IPS DF 6.9 (cell line): ENCODE results near the gene TUBGCP2.

Experiments used
- DNase-seq: peaks from one replicate; pipeline ENCODE4 v3.0.0-alpha.2; 2013; ENCODE audit warnings: low read depth, low spot score
- H3K27ac ChIP-seq: one replicate; pipeline ENCODE4 v1.5.1; 2013; ENCODE audit warnings: low read length, control low read depth
- H3K27me3 ChIP-seq: 2 replicates; pipeline ENCODE4 v1.6.1; 2013; ENCODE audit warnings: mild to moderate bottlenecking, low read length; ENCODE audit not compliant: control insufficient read depth, insufficient read depth
- H3K36me3 ChIP-seq: 2 replicates; pipeline ENCODE4 v1.6.1; 2013; ENCODE audit warnings: low read length; ENCODE audit not compliant: control insufficient read depth, insufficient read depth
- H3K4me1 ChIP-seq: 2 replicates; pipeline ENCODE4 v1.6.1; 2013; ENCODE audit warnings: low read length; ENCODE audit not compliant: control insufficient read depth, insufficient read depth
- H3K4me3 ChIP-seq: 2 replicates; pipeline ENCODE4 v1.5.1; 2013; ENCODE audit warnings: mild to moderate bottlenecking, low read length
- H3K9me3 ChIP-seq: 2 replicates; pipeline ENCODE4 v1.6.1; 2013; ENCODE audit warnings: low read length, inconsistent platforms; ENCODE audit not compliant: control insufficient read depth, insufficient read depth
- WGBS: extraction: QIAGEN DNeasy Blood & Tissue Kit; methylation state at CpG from one replicate; pipeline ENCODE4 v1.1.7; 2013; ENCODE audit warnings: mixed read lengths, missing lambda C conversion rate; ENCODE audit not compliant: insufficient read length, insufficient coverage; 5-methylcytosine and 5-hydroxymethylcytosine counted together

The TUBGCP2 gene, protein sequence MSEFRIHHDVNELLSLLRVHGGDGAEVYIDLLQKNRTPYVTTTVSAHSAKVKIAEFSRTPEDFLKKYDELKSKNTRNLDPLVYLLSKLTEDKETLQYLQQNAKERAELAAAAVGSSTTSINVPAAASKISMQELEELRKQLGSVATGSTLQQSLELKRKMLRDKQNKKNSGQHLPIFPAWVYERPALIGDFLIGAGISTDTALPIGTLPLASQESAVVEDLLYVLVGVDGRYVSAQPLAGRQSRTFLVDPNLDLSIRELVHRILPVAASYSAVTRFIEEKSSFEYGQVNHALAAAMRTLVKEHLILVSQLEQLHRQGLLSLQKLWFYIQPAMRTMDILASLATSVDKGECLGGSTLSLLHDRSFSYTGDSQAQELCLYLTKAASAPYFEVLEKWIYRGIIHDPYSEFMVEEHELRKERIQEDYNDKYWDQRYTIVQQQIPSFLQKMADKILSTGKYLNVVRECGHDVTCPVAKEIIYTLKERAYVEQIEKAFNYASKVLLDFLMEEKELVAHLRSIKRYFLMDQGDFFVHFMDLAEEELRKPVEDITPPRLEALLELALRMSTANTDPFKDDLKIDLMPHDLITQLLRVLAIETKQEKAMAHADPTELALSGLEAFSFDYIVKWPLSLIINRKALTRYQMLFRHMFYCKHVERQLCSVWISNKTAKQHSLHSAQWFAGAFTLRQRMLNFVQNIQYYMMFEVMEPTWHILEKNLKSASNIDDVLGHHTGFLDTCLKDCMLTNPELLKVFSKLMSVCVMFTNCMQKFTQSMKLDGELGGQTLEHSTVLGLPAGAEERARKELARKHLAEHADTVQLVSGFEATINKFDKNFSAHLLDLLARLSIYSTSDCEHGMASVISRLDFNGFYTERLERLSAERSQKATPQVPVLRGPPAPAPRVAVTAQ

GRCh38 chr10:133308421-133309099, at the start of gene TUBGCP2, which contains the start of gene ZNF511:
TUBGCP2 (minus strand) TSS chr10:133308872; CDS start chr10:133302941, 5,931 bp downstream.
ZNF511 (plus strand) TSS chr10:133308914; CDS start chr10:133308944, 30 bp downstream.
- Histone ChIP-seq H3K9me3 (no peaks in the 10 kb centered on the region), H3K36me3 (peaks cover 9% of the 10 kb centered on the region), H3K27ac (no peak within 1 kb of the TSS), H3K4me3 (peak within 1 kb of the TSS; percentile 75), H3K27me3 (no peaks in the 10 kb centered on the region), H3K4me1 (0 out of 2 replicates have a peak, but pooled peaks cover 3% of the 10 kb centered on the region)
- peak; percentile 39 for DNase-seq
- WGBS, result no CpG with 5 or more reads among the region's 89 CpGs

DNA sequence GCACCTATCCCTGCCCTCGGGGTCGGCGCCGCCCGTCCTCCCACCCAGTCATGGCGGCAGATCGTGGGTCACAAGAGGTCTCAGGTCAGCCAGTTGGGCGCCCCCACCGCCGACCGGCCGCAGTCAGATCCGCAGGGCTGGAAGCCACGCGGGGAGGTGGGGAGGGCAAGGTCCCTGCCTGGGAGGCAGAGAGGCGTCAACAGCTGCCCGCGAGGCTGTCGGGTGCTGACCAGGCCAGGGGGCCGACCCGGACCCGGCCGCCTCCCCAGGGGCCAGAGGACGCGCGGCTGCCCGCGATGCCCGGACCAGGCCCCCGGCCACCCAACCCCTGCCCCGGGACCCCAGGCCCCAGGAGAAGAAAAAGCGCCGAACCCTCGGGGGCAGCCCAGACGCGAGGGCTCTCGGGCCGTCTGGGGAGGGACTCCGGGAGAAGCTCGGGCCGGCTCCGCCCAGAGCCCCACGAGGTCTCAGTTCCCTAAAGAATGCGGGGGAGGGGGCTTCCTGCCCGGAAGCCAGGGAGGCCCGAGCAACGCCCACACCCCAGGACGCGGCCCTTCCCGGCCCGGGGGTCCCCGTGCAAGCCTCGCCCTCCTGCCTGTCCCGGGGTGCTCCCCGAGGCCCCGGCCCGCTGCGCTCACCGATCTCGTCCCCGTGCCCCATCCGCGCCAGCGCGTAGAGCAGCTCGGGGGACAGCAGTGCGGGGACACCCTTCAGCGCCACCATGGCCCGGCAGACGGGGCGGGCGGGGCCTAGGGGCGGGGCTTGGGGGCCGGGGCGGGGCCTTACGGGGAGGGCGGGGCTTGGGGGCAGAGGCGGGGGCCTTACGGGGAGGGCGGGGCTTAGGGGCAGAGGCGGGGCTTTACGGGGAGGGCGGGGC, 48.9 kb upstream of the TUBGCP2 start, which contains the start of gene FUOM:
Gene FUOM, minus strand, starts transcription at position 735 of the 877 bp plus-strand sequence. Its CDS starts 12 bp downstream, at position 723.
- peaks cover 3% of the 10 kb centered on the region for H3K4me1 ChIP-seq
- no peaks in the 10 kb centered on the region for H3K9me3 ChIP-seq
- no peak for DNase-seq
- no peaks in the 10 kb centered on the region for H3K27me3 ChIP-seq
- H3K27ac ChIP-seq, result no peak within 1 kb of the TSS
- no CpG with 5 or more reads among the region's 83 CpGs for WGBS
- peaks cover 10% of the 10 kb centered on the region for H3K36me3 ChIP-seq
- H3K4me3 ChIP-seq, result peak within 1 kb of the TSS; percentile 84

DNA sequence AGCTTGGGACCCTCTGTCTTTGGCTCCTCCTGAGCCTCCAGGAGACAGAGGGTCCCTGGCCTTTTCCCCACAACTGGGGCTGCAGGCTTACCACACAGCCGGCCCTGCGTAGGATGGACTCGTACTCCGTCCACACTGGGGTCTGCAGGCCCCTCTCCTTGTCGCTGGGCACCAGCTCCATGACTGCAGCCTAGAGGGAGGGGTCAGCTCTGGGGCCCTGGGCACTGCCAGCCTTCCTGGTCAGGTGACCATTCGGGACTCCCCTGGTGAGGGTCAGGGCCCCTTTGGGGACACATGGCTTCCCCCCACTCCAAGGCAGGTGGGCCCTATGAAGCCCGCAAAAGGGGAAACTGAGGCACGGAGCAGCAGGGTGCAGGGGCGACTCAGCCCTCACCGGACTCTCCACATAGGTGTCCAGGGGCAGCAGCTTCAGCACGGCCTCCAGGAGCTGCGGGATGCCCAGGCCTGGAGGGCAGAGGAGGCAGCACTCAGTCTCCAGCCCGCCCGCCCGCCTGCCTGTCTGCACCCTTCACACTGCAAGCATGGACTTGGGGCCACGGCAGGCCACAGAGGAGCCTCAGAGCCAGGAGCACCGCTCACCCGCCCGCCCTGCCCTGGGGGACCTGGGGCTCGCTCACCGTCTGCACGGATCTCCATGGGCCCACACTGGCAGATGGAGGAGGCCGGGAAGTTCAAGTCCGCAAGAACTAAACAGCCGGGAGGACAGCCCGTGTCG, 48.0 kb upstream of the TUBGCP2 start:
- no peaks in the 10 kb centered on the region for H3K9me3 ChIP-seq
- no CpG with 5 or more reads among the region's 27 CpGs for WGBS
- H3K4me1 ChIP-seq, result peaks cover 3% of the 10 kb centered on the region
- peaks cover 4% of the 10 kb centered on the region; the same call in 1 of the 2 replicates for H3K36me3 ChIP-seq
- H3K27ac ChIP-seq, result no peak overlapping the region
- no peak for DNase-seq
- no peaks in the 10 kb centered on the region for H3K27me3 ChIP-seq
- H3K4me3 ChIP-seq, result peak overlapping the region; percentile 84

- H3K4me3 ChIP-seq, result no peak overlapping the region
- no peaks in the 10 kb centered on the region for H3K27me3 ChIP-seq
- no peak overlapping the region for H3K27ac ChIP-seq
- no peaks in the 10 kb centered on the region for H3K9me3 ChIP-seq
- no CpG with 5 or more reads among the region's 3 CpGs for WGBS
- DNase-seq, result no peak
- peaks cover 5% of the 10 kb centered on the region for H3K4me1 ChIP-seq
- H3K36me3 ChIP-seq, result peaks cover 3% of the 10 kb centered on the region; the same call in 1 of the 2 replicates
Observed at GRCh38 chr10:133355991-133356390, 47.3 kb upstream of the TUBGCP2 start.

DNA sequence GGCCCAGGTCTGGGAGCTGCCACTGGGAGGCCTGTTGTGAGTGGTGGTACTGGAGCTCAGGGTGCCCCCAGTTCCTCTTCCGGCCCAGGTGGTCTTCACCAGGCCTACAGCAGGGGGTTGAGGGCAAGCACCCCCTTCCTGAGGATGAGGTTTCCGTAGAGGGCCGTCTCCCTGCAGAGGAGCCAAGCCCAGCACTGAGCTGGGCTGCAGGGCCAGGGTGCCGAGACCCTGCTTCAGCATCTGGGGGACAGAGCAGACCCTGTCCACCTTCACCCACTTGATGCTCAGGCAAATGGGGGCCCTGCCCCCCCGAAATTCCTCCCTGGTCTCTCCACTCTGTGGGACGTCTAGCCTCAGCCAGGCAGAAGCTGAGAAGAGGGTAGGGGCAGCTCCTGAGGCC, 46.6 kb upstream of the TUBGCP2 start:
- no CpG with 5 or more reads among the region's 6 CpGs for WGBS
- H3K4me1 ChIP-seq, result peaks cover 5% of the 10 kb centered on the region
- no peaks in the 10 kb centered on the region for H3K9me3 ChIP-seq
- no peaks in the 10 kb centered on the region for H3K27me3 ChIP-seq
- no peak overlapping the region for H3K4me3 ChIP-seq
- peaks cover 3% of the 10 kb centered on the region; the same call in 1 of the 2 replicates for H3K36me3 ChIP-seq
- DNase-seq, result no peak
- H3K27ac ChIP-seq, result no peak overlapping the region

- no peak overlapping the region for H3K27ac ChIP-seq
- H3K4me1 ChIP-seq, result peaks cover 5% of the 10 kb centered on the region
- no peaks in the 10 kb centered on the region for H3K27me3 ChIP-seq
- no peaks in the 10 kb centered on the region for H3K9me3 ChIP-seq
- WGBS, result no CpG with 5 or more reads among the region's 14 CpGs
- H3K4me3 ChIP-seq, result no peak overlapping the region
- no peak for DNase-seq
- peaks cover 3% of the 10 kb centered on the region; the same call in 1 of the 2 replicates for H3K36me3 ChIP-seq
Observed at GRCh38 chr10:133354672-133355240, 46.1 kb upstream of the TUBGCP2 start.

DNA sequence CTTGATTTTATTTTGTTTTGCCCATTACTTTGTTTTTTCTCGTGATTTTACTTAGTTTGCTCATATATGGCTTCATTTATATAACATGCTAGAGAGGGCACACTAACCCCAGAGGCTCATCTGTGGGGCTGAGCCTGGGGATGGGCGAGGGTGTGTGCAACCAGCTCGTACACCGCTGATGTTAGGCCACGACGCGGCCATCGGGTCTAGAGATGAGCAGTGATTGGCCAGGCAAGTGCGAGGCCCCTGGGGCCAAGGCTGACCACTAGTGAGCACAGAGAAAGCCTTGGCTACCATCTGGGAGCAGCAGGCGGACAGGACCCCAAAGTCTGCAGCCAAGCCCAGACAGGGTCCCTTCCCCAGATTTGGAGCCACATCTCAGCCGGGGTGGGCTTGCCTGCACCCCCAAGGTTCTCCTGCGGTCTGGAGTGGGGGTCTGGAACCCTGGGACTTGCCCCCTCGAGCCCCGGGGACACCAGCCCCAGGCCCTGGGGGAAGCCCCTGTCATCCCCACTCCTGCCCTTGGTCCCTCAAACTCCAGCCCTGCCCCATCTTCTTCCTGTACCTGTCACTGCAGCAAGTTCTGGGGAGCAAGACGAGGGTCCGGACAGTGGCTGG, 45.4 kb upstream of the TUBGCP2 start:
- DNase-seq, result no peak
- Histone ChIP-seq H3K36me3 (peaks cover 3% of the 10 kb centered on the region; the same call in 1 of the 2 replicates), H3K27ac (no peak overlapping the region), H3K27me3 (no peaks in the 10 kb centered on the region), H3K9me3 (no peaks in the 10 kb centered on the region), H3K4me1 (peaks cover 5% of the 10 kb centered on the region), H3K4me3 (no peak overlapping the region)
- WGBS, result no CpG with 5 or more reads among the region's 16 CpGs

DNA sequence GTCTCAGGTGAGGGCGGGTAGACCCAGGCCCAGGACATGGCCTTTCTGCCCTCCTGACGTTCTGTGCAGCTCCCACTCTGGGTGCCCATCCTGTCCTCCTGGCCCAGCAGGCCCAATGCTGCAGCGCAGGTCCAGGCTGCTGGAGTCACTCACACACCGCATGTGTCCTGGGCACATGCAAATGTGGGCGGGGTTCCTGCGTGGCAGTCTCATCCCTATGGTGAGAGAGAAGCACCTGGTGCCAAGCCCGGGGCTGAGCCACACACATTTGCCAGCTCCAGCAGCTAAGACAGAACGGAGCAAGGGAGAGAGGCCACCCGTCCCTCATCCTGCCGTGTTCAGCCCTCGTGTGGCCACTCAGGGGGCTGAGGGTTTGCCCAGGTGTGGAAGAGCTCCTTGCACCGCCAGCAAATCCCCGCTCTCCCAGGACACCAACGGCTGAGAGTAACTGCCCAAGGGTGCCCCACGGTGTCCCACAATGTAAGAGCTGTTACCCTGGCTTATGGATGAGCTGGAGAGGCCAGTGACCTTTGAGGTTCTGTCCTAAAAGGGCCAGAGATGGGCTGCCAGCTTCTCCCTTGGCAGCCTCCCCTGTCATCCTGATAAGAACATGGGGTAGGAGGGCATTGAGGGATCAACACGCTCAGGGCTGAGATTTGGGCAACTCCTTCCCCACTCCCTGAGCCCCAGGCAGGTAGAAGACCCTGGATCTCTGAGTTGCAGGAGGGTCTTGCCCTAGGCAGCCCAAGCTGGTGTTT, 44.7 kb upstream of the TUBGCP2 start:
- H3K4me1 ChIP-seq, result peaks cover 5% of the 10 kb centered on the region
- no CpG with 5 or more reads among the region's 16 CpGs for WGBS

More for the DNA sequence above, 44.7 kb upstream of the TUBGCP2 start:
- Histone ChIP-seq H3K9me3 (no peaks in the 10 kb centered on the region), H3K27ac (no peak overlapping the region), H3K4me3 (no peak overlapping the region), H3K36me3 (peaks cover 3% of the 10 kb centered on the region; the same call in 1 of the 2 replicates), H3K27me3 (no peaks in the 10 kb centered on the region)
- DNase-seq, result no peak
